PC-9 (cell line): Measurements from ENCODE around the gene HSPA12B. TPM values are rescaled to one million over a fixed set of nuclear protein-coding genes. Genes with fewer than 3 reads are reported as not detected.

Experiments
- BruUV-seq: library from RNA; stranded (reverse); fragments of 400-500 nt; replicated peaks from 2 replicates; lab custom pipeline; 2021; lab: Mats Ljungman, UMichigan
- CTCF ChIA-PET: fragments of 300-600 bp; sonication (Branson Sonifier 250); formaldehyde crosslinking; loops from one replicate; lab custom pipeline; 2022; ENCODE audit warnings: antibody characterized with exemption; lab: Charles Lee
- POLR2A ChIA-PET: fragments of 300-600 bp; sonication (Branson Sonifier 250); formaldehyde crosslinking; loops from one replicate; lab custom pipeline; 2022; ENCODE audit warnings: antibody characterized with exemption; ENCODE audit not compliant: unreplicated experiment; lab: Charles Lee
- DNase-seq, 2 experiments: peaks; one replicate each; pipeline versions ENCODE4 v3.0.0 to v3.0.0-alpha.2; 2015 to 2022; ENCODE audit warnings: mixed read lengths in 1 of 2
- H2AFZ ChIP-seq: fragments of 200-600 bp; sonication (generic); 2 replicates; pipeline ENCODE4 v1.8.1; 2017; ENCODE audit warnings: antibody characterized with exemption
- H3F3A ChIP-seq: fragments of 200-600 bp; sonication (generic); 2 replicates; pipeline ENCODE4 v1.8.1; 2017; ENCODE audit warnings: antibody characterized with exemption, mild to moderate bottlenecking, low read depth; ENCODE audit not compliant: insufficient read depth
- H3K27ac ChIP-seq: fragments of 200-600 bp; sonication (generic); 2 replicates; pipeline ENCODE4 v1.6.1; 2016; ENCODE audit warnings: mixed run types
- H3K27me3 ChIP-seq: fragments of 200-600 bp; sonication (generic); 2 replicates; pipeline ENCODE4 v1.6.1; 2016; ENCODE audit warnings: low read depth, mixed run types; ENCODE audit not compliant: insufficient read depth
- H3K36me3 ChIP-seq: fragments of 200-600 bp; sonication (generic); 2 replicates; pipeline ENCODE4 v1.6.1; 2016; ENCODE audit warnings: low read depth, mixed run types
- H3K4me1 ChIP-seq: fragments of 200-600 bp; sonication (generic); replicated peaks from 2 replicates; pipeline ENCODE4 v1.6.1; 2016; ENCODE audit warnings: mixed run types; ENCODE audit not compliant: insufficient read depth
- H3K4me2 ChIP-seq: fragments of 200-600 bp; sonication (generic); 2 replicates; pipeline ENCODE4 v1.6.1; 2017; ENCODE audit warnings: mixed run types
- H3K4me3 ChIP-seq: fragments of 200-600 bp; sonication (generic); 2 replicates; pipeline ENCODE4 v1.6.1; 2016; ENCODE audit warnings: mixed run types
- H3K79me2 ChIP-seq: fragments of 200-600 bp; sonication (generic); 2 replicates; pipeline ENCODE4 v1.6.1; 2017; ENCODE audit warnings: low read depth, mixed run types
- H3K9me2 ChIP-seq: fragments of 200-600 bp; sonication (generic); 2 replicates; pipeline ENCODE4 v1.8.1; 2017; ENCODE audit warnings: mild to moderate bottlenecking; ENCODE audit not compliant: insufficient read depth
- H3K9me3 ChIP-seq: fragments of 200-600 bp; sonication (generic); 2 replicates; pipeline ENCODE4 v1.8.1; 2016; ENCODE audit warnings: low read depth; ENCODE audit not compliant: insufficient read depth
- H4K20me1 ChIP-seq: fragments of 200-600 bp; sonication (generic); 2 replicates; pipeline ENCODE4 v1.8.1; 2017; ENCODE audit not compliant: insufficient read depth
- EZH2 ChIP-seq: fragments of 200-600 bp; sonication (generic); IDR thresholded peaks from 2 replicates; pipeline ENCODE4 v1.8.0; 2017; ENCODE audit warnings: antibody characterized with exemption, low read depth
- intact Hi-C: fragments of 100-400 bp; cut with micrococcal nuclease; formaldehyde crosslinking; loops from one replicate; pipeline ENCODE4 v1.10.0; 2022; ENCODE audit not compliant: unreplicated experiment
- total RNA-seq: library from RNA; stranded (reverse); gene quantifications from 2 replicates; pipeline ENCODE4 v1.2.3, GENCODE V29; 2021
- TF ChIP-seq, protein P1 (sequence below): fragments of 200-600 bp; sonication (generic); conservative IDR thresholded peaks from 2 replicates; pipeline ENCODE4 v1.6.1; 2017; ENCODE audit warnings: mixed run types, antibody characterized with exemption, mild to moderate bottlenecking, moderate library complexity

HSPA12B gene
- total RNA-seq, 1 experiment from 2014 or later: not detected

- ChIA-PET POLR2A (no interaction called here), CTCF (no interaction called here)
- no peak for DNase-seq
- no peaks in the 10 kb centered on the region for H3K9me3 ChIP-seq
- no peak overlapping the region for H3K27ac ChIP-seq
- TF ChIP-seq, protein P1, sequence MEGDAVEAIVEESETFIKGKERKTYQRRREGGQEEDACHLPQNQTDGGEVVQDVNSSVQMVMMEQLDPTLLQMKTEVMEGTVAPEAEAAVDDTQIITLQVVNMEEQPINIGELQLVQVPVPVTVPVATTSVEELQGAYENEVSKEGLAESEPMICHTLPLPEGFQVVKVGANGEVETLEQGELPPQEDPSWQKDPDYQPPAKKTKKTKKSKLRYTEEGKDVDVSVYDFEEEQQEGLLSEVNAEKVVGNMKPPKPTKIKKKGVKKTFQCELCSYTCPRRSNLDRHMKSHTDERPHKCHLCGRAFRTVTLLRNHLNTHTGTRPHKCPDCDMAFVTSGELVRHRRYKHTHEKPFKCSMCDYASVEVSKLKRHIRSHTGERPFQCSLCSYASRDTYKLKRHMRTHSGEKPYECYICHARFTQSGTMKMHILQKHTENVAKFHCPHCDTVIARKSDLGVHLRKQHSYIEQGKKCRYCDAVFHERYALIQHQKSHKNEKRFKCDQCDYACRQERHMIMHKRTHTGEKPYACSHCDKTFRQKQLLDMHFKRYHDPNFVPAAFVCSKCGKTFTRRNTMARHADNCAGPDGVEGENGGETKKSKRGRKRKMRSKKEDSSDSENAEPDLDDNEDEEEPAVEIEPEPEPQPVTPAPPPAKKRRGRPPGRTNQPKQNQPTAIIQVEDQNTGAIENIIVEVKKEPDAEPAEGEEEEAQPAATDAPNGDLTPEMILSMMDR: no peak
- TF ChIP-seq EZH2: no peak
- no peak overlapping the region for H3K4me3 ChIP-seq
- no peaks in the 10 kb centered on the region for H3K9me2 ChIP-seq
- peaks cover 18% of the 10 kb centered on the region; the same call in 1 of the 2 replicates for H3K27me3 ChIP-seq
- H3F3A ChIP-seq: no peaks in the 10 kb centered on the region
- no peaks in the 10 kb centered on the region for H3K36me3 ChIP-seq
- BruUV-seq: no TSS peak
- intact Hi-C loops: no loop called here
- H3K79me2 ChIP-seq: no peaks in the 10 kb centered on the region
- H2AFZ ChIP-seq: no peak overlapping the region
- H4K20me1 ChIP-seq: no peaks in the 10 kb centered on the region
- no peaks in the 10 kb centered on the region for H3K4me1 ChIP-seq
- H3K4me2 ChIP-seq: no peak overlapping the region
Measured at GRCh38 chr20:3702611-3703391, 29.7 kb upstream of the HSPA12B start.

- H3K9me2 ChIP-seq: no peaks in the 10 kb centered on the region
- H3K9me3 ChIP-seq: no peaks in the 10 kb centered on the region
- POLR2A ChIA-PET: interaction anchor here (0.5 to 0.6 kb wide), 2 partner anchors 84 to 96 kb away, joined by 3 read pairs; no protein-coding TSS in a partner anchor
Measured at GRCh38 chr20:3704087-3704486, 28.4 kb upstream of the HSPA12B start.

DNA sequence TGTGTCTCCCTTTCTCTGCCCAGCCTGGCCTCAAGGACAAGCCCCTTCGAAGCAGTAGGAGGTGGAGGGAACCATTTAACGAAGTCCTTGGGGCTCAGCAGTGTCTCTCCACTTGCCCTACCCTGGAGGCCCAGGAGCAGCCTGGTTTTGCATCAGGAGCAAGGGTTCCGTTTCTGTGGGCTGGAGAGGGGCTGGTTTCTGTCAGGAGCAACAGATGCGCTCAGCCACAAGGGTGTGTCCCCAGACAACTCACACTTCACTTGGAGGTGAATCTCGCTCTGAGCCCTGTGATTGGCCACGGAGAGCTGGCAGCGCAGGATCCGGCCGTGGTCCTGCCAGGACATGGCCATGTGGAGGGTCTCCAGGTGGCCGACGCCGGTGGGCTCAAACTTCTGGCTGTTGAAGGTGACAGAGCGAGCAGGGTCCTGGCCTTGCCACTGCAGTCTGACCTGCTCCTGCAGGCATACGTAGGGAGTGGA, 27.0 kb upstream of the HSPA12B start:
- Histone ChIP-seq H3F3A (no peaks in the 10 kb centered on the region), H2AFZ (no peak overlapping the region), H3K9me2 (no peaks in the 10 kb centered on the region), H3K4me3 (no peak overlapping the region), H3K27me3 (no peaks in the 10 kb centered on the region), H3K79me2 (no peaks in the 10 kb centered on the region), H3K4me2 (no peak overlapping the region), H3K9me3 (no peaks in the 10 kb centered on the region), H3K27ac (no peak overlapping the region), H3K36me3 (no peaks in the 10 kb centered on the region), H3K4me1 (no peaks in the 10 kb centered on the region), H4K20me1 (no peaks in the 10 kb centered on the region)
- no peak for DNase-seq
- intact Hi-C loops: no loop called here
- CTCF ChIA-PET: no interaction called here
- no peak for TF ChIP-seq EZH2
- TF ChIP-seq, protein P1: no peak
- POLR2A ChIA-PET: no interaction called here
- BruUV-seq: no TSS peak

More at GRCh38 chr20:3704087-3704486, 28.4 kb upstream of the HSPA12B start:
- H3K79me2 ChIP-seq: no peaks in the 10 kb centered on the region
- H4K20me1 ChIP-seq: no peaks in the 10 kb centered on the region
- H3F3A ChIP-seq: no peaks in the 10 kb centered on the region
- H2AFZ ChIP-seq: no peak overlapping the region
- intact Hi-C loops: no loop called here
- no peak for DNase-seq
- no peaks in the 10 kb centered on the region for H3K36me3 ChIP-seq
- CTCF ChIA-PET: interaction anchor here (0.7 kb wide), 1 partner anchor 28 kb away, joined by 3 read pairs; no protein-coding TSS in a partner anchor
- H3K4me1 ChIP-seq: no peaks in the 10 kb centered on the region
- 0 out of 2 replicates have a peak, but pooled peaks cover 7% of the 10 kb centered on the region for H3K27me3 ChIP-seq
- H3K4me2 ChIP-seq: no peak overlapping the region
- no TSS peak for BruUV-seq
- no peak overlapping the region for H3K27ac ChIP-seq
- no peak overlapping the region for H3K4me3 ChIP-seq
- TF ChIP-seq, protein P1: no peak
- no peak for TF ChIP-seq EZH2
